GM18505 (cell line): ENCODE results near the gene KIF21B.

Experiments used
- ATAC-seq: cut with Tn5 transposase; IDR thresholded peaks from one replicate; pipeline ENCODE4 v1.9.1; 2021; ENCODE audit not compliant: unreplicated experiment
- POLR2A ChIP-seq: IDR thresholded peaks from 4 replicates; pipeline ENCODE4 v1.6.1; 2011; ENCODE audit warnings: borderline replicate concordance; ENCODE audit not compliant: insufficient read depth, insufficient read length; ENCODE audit errors: extremely low read depth

The KIF21B gene

DNA sequence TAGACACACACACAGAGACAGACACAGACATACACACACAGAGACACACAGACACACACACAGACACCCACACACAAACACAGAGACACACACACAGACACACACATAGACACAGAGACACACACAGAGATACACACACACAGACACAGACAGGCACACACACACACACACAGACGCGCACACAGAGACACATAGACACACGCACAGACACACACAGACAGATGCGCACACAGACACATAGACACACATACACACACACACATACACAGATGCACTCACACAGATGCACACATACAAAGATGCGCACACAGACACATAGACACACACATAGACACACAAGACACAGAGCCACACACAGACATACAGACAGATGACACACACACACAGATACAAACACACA lies 16.0 kb downstream of the KIF21B start:
- no peak for TF ChIP-seq POLR2A
- no peak for ATAC-seq

DNA sequence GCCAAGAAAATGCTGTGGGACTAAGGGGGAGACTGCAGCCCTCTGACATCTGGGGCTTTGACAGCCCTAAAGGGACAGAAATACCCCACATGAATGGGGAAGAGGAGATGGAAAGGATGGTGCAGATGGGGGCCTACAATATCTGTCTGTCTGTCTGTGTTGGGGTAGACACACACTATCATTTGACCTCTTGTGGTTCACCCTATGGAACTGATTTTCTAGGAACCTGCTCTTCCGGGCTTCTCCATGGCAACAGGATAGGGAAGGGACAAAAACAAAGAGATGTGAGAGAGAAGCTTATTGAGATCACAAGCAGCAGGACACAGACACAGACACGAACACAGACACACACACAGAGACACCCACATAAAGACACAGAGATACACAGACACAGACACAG lies 17.1 kb downstream of the KIF21B start:
- TF ChIP-seq POLR2A, result no peak
- ATAC-seq, result no peak

DNA sequence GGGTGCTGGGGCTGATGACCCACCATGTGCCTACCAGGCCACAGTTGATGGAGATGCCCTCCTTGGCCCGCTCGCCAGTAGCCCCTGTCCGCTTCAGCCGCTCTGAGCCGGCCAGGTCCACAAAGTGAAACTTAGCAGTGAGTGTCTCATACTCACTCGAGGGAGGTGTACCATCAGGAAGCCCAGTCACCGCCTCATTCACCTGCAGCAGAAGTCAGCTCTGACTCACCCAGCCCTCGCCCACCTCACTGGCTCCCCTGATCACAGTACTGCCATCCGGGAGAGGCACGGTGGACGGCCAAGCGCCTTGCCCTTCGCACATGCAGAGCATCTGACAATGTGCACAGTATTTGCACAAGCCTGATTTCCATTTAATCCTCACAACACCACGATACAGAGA lies 18.8 kb downstream of the KIF21B start:
- no peak for ATAC-seq
- TF ChIP-seq POLR2A, result no peak

DNA sequence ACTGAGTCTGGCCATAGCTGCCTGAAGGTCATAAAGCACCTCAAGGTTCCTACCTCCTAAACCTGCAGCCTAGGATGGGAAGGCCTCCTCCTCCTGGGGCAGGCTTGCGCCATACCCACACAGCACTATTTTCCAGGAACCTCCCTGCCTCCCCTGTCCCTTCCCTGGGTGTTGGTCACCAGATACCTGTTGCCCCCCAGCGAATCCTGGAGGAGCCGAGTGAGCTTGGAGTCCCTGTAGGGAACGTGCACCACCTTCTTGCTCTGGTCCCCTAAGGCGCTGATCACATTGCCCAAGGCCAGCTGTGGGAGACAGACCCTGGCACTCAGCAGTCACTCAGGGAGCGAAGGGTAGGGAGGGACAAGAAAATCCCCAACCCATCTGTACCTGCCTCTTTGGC lies 19.4 kb downstream of the KIF21B start:
- no peak for TF ChIP-seq POLR2A
- ATAC-seq, result no peak

DNA sequence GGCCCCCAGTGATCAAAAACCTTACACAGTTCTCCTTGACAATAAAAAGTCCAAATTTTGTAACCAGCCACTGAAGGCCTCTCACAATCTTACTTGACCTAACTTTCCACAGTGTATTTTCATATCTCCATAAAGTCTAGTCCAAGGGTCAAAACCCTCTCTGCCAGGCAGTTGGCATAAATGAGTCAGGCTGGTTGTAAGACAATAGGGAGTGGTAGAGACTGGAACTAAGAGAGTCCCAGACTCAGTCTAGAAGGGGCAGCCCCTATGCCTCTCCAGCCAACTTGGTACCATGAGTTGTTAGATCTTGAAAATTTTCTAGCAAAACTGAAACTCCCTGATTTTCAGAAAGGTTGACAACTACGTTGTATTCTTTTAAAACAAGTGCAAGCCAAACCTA lies 21.0 kb downstream of the KIF21B start:
- no peak for TF ChIP-seq POLR2A
- ATAC-seq, result no peak

DNA sequence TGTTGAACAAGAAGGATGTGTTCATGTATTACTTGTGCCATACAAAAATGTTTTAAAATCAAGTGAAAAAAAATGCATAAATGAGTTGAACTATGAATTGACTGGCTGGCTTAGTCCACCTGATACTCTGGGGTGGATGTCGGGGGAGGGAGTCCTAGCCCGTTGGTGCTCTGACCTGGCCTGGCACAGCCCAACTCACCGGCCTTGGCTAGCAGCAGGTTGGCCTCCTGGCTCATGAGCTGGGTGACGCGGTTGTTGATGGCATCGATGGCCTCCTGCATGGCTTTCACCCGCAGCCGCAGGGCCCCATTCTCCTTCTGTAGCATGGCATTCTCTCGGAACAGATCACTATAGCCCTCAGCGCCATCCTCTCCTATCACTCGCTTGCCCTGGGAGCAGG lies 21.6 kb downstream of the KIF21B start:
- ATAC-seq, result no peak
- no peak for TF ChIP-seq POLR2A

DNA sequence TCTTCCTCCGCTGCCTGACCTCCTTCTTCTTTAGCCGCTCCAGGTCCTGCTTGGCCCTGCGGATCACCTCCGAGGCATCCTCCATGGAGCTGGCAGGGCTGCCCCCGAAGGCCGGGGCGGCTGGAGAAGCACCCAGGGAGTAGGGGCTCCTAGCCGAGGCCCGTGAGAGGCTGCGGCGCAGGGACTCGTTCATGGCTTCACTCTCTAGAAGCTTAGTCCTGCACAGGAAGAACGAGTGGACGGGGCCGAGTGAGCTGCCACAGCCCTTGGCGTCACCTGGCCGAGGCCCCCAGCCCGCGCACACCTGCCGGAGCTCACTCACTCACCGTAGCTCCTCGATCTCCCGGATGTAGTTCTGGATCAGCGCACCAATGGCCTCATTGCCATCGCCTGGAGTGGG lies 23.1 kb downstream of the KIF21B start:
- TF ChIP-seq POLR2A, result no peak
- ATAC-seq, result no peak

DNA sequence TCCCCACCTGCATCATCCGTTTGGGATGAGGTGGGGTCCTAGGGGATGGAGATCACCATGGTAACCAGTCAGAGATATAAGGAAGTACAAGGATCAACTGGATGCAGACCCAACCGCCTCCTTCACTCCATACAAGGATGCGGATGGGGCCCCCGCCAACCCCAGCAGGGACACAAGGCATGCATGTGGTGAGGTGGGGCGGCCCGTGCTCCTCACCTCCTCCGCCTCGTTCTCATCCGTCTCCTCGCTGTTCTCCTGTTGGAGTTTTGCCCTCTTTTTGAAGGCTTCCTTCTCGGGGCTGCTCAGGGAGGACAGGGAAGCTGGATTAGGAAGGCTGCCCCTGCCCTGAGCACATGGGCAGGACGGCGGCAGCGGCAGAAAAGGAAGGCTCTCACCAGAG lies 23.8 kb downstream of the KIF21B start:
- ATAC-seq, result no peak
- no peak for TF ChIP-seq POLR2A

DNA sequence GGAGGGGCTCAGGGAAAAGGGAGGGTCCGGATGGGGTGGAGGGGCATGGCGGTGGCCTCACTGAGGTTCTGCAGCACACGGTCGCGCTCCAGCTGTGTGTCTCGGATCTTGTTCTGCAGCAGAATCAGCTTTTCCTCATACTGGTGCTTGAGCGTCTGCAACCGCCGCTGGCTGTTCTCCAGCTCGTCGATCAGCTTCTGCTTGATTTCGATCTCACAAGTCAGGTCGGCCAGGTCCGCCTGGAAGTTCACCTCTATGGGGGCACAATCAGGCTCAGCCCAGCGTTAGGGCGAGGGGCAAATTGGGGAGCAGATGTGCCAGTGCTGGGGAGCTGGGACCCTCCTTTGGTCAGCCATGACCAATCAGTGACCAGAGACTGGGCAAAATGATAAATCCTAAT lies 25.2 kb downstream of the KIF21B start:
- no peak for TF ChIP-seq POLR2A
- no peak for ATAC-seq

DNA sequence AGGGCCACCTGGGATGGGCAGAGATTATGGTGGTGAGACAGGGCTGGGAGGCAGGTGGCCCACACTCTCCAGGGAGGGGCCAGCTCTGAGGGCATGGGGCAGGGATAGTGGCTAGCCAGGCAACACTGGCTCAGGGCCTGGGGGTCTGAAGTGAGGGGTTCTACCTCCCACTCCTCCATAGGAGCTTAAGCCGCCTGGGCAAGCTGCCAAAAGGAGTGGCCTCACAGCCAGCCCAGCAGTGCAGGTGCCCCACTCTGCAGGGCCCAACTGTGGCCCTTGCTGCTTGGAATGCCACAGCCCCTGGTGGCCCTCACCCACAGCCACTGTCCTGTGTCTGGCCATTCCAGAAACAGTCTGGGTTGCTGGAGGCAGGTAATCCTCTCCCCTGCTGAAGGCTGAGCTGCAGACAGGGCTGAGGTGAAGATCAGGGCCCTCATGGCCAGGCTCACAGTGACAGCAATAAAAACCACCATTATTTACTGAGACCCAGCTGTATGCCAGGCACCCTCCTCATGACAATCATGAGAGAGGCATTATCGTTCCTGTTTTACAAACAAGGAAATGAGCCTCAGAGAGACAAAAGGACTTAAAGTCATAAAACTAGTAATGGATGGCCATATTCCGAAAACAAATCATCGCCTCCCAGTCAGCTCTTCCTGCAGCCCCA lies 31.0 kb downstream of the KIF21B start:
- ATAC-seq, result no peak
- no peak for TF ChIP-seq POLR2A

DNA sequence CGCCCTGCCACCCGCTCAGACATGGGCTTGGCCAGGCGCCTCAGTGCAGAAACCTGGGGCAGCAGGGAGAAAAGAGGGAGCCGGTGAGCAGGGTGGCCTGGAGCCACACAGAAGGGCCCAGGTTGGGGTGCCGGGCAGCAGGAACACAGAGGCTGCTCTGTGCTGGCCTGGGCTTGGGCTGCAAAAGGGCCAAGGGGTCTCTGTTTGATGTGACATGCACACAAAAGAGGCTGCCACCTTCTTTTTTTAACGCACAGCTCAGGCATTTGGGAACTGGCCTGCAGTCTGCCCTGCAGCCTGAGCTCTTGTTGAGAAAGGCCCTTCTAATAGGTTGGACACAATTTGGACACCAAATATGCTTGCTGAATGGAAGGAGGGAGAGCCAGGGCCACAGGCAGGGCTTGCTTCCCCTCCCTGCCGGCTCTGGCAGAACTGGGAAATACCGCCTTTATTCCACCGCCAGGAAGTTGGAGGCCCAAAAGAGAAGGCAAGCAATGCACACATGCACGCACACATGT lies 32.4 kb downstream of the KIF21B start:
- no peak for ATAC-seq
- no peak for TF ChIP-seq POLR2A

DNA sequence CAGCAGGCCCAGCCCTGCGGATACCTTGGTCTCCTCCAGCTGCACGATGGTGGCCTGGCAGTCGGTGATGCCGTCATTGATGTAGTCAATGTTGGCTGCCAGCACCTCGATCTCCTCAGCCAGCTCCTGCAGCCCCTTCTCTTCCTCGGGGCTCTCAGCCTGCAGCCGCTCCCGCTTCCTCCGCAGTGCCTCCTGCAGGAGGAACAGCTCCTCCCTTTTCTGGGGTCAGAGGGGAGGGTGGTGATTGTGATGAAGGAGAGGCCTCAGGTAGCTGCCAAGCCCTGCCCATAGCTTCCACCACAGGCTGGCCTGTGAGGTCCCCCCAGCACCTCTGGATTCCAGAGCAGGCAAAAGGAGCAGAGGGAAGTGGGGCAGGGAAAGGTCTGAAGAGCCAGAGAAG lies 33.4 kb downstream of the KIF21B start:
- no peak for ATAC-seq
- no peak for TF ChIP-seq POLR2A

DNA sequence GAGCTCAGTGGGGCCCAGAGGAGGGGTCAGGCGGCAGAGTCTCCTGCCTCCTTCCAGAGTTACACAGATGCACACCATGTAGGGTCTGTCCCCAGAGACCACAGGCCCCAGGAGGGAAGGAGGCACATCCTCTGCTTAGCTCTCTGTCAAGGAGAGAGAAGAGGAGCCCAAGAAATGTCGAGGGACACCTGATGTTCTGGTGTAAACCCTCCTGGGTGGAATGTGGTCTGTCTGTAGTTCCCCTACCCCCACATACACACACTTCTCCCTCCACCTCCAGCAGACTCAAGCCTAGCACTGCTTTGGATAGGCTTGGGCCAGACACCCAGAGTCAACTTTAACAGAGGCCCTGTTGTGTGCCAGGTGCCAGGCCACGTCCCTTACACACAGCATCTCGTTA lies 34.2 kb downstream of the KIF21B start:
- no peak for TF ChIP-seq POLR2A
- ATAC-seq, result no peak

DNA sequence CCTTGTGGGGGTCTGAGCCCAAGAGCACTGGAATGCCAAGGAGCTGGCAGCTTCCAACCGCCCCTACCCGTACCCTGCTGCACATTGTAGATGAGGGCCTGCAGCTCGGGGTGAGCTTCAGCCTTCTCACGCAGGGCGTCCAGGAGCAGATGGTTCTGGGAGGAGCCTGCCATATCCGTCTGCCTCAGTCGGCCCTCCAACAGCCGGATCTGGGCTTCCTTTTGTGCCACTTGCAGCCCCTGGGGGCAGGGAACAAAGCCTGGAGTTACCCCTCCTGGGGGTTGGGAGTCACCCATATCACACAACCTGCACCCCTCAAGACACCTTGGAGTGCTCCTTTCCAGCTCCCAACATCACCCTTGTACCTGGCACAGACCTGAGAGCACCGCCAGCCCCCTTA lies 34.8 kb downstream of the KIF21B start:
- no peak for TF ChIP-seq POLR2A
- ATAC-seq, result no peak

DNA sequence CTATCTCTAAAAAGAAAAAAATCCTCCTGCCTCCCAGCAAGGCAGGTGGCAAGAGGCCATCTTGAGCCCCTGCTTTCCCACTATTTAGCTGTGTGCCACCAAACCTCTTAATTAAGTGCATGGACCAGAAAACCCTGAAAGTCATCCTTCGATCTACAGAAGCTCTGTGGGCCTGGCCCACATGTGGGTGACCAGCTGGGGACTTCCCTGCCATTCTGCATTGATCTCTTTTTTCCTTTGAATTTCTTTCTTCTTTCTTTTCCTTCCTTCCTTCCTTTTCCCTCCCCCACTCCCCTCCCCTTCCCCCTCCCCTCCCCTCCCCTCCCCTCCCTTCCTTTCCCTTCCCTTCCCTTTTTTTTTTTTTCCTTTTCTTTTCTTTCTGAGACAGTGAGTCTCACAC lies 38.0 kb downstream of the KIF21B start:
- no peak for ATAC-seq
- TF ChIP-seq POLR2A, result no peak
